HepG2 (cell line): ENCODE results near the gene MIA.

Experiments used
- CEBPB ChIP-seq: IDR thresholded peaks from 2 replicates; pipeline ENCODE4 v1.6.1; 2011; ENCODE audit warnings: low read depth, low read length, improper control_type of control experiment, borderline replicate concordance
- ZNF136 ChIP-seq: sonication (generic); formaldehyde crosslinking; IDR thresholded peaks from 2 replicates; pipeline ENCODE4 v1.8.1; 2022; ENCODE audit warnings: low read depth, mild to moderate bottlenecking, moderate library complexity, missing genetic modification reagents
- TF ChIP-seq, protein P1 (sequence below): IDR thresholded peaks from 2 replicates; pipeline ENCODE4 v1.6.1; 2012; ENCODE audit warnings: inconsistent platforms

DNA sequence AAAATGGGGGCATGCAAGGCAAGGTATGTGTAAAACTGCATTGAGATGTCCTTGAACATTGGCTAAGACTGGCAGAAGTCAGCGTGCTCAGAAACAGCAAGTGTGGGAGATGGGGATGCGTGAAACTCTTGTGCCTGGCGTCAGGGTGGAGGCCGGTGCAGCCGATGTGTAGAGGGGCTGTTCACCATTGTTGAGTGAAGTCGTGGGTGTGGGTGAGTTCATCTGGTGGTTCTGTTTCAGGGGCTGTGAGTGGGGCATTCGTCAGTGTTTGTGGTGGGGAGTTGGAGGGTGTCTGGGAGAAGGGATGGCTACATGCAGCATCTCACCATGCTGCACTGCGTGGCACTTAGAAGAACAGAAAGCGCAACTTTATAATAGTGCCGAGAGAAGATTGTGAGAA lies 11.4 kb upstream of the MIA start:
- TF ChIP-seq CEBPB (no peak), ZNF136 (no peak)
- TF ChIP-seq, protein P1, sequence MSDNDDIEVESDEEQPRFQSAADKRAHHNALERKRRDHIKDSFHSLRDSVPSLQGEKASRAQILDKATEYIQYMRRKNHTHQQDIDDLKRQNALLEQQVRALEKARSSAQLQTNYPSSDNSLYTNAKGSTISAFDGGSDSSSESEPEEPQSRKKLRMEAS, result no peak
